HCT116 (cell line): Measurements from ENCODE around the gene CAB39L. TPM values are rescaled to one million over a fixed set of nuclear protein-coding genes. Genes with fewer than 3 reads are reported as not detected.

Experiments used
- ATAC-seq: fragments of 200-7000 bp; cut with Tn5 transposase; 2 replicates; pipeline ENCODE4 v1.9.1; 2020; ENCODE audit warnings: mild to moderate bottlenecking, moderate library complexity
- BruUV-seq: library from RNA; stranded (reverse); fragments of 400-500 nt; replicated peaks from 2 replicates; lab custom pipeline; 2021; lab: Mats Ljungman, UMichigan
- CTCF ChIA-PET: fragments of 300-600 bp; sonication (Branson Sonifier 250); formaldehyde crosslinking; loops from one replicate; lab custom pipeline; 2021; ENCODE audit warnings: antibody characterized with exemption; lab: Charles Lee
- POLR2A ChIA-PET: fragments of 300-600, 350-600 bp; sonication (Branson Sonifier 250); formaldehyde crosslinking; loops from one replicate; lab custom pipeline; 2021; ENCODE audit warnings: antibody characterized with exemption; lab: Charles Lee
- RAD21 ChIA-PET, 2 experiments: fragments of 300-600 bp; sonication (Branson Sonifier 250); formaldehyde crosslinking; loops; one replicate each; lab custom pipeline; 2023; ENCODE audit warnings: low total read pairs in 2 of 2; ENCODE audit not compliant: uncharacterized antibody in 2 of 2, unreplicated experiment in 2 of 2, low non-redundant PET in 1 of 2; lab: Charles Lee
- DNase-seq: peaks from one replicate; pipeline ENCODE4 v3.0.0-alpha.2; 2010; ENCODE audit warnings: low read depth, low spot score
- H2AFZ ChIP-seq: fragments of 200-600 bp; shearing (Covaris generic), sonication (generic); 2 replicates; pipeline ENCODE4 v1.6.1; 2017; ENCODE audit warnings: low read depth, mixed run types, mixed read lengths, antibody characterized with exemption, low read length; ENCODE audit not compliant: poor library complexity, severe bottlenecking
- H3K27ac ChIP-seq: 2 replicates; pipeline ENCODE4 v1.5.1; 2012; ENCODE audit warnings: low read depth, low read length
- H3K27me3 ChIP-seq: fragments of 200-600 bp; sonication (generic); 2 replicates; pipeline ENCODE4 v1.6.1; 2016; ENCODE audit warnings: mixed run types, low read length, mixed read lengths; ENCODE audit not compliant: insufficient read depth
- H3K36me3 ChIP-seq, 2 experiments: fragments of 200-500 bp in 1 of 2; fragments of 200-600 bp in 1 of 2; sonication (Bioruptor generic) in 1 of 2; sonication (generic) in 1 of 2; 2 replicates each; pipeline versions ENCODE4 v1.5.1 to v1.6.1; 2014 to 2016; ENCODE audit warnings: low read length in 2 of 2, inconsistent platforms in 1 of 2, mixed read lengths in 1 of 2, mixed run types in 1 of 2; ENCODE audit not compliant: insufficient read depth in 2 of 2, control insufficient read depth in 1 of 2
- H3K4me1 ChIP-seq, 2 experiments: fragments of 200-600 bp in 1 of 2; sonication (generic) in 1 of 2; 2 replicates each; pipeline versions ENCODE4 v1.5.1 to v1.6.1; 2012 to 2017; ENCODE audit warnings: low read length in 2 of 2, inconsistent platforms in 1 of 2, mild to moderate bottlenecking in 1 of 2, mixed read lengths in 1 of 2, mixed run types in 1 of 2, moderate library complexity in 1 of 2; ENCODE audit not compliant: insufficient read depth in 2 of 2, control insufficient read depth in 1 of 2
- H3K4me2 ChIP-seq: fragments of 200-600 bp; sonication (generic); 2 replicates; pipeline ENCODE4 v1.6.1; 2017; ENCODE audit warnings: mixed run types, low read length, mixed read lengths
- H3K4me3 ChIP-seq, 2 experiments: fragments of 200-600 bp in 1 of 2; sonication (generic) in 1 of 2; replicated peaks in 1 of 2; 2 replicates each; pipeline ENCODE4 v1.5.1; 2011 to 2016; ENCODE audit warnings: low read length in 2 of 2, control low read depth in 1 of 2, low read depth in 1 of 2, mild to moderate bottlenecking in 1 of 2, mixed read lengths in 1 of 2, mixed run types in 1 of 2
- H3K79me2 ChIP-seq: fragments of 200-600 bp; sonication (generic); 2 replicates; pipeline ENCODE4 v1.6.1; 2017; ENCODE audit warnings: mild to moderate bottlenecking, mixed run types, low read length, moderate library complexity, mixed read lengths; ENCODE audit not compliant: insufficient read depth
- H3K9ac ChIP-seq: fragments of 200-600 bp; sonication (generic); 2 replicates; pipeline ENCODE4 v1.6.1; 2016; ENCODE audit warnings: low read length, mixed read lengths
- H3K9me2 ChIP-seq: fragments of 200-600 bp; sonication (generic), shearing (Covaris generic); 2 replicates; pipeline ENCODE4 v1.6.1; 2017; ENCODE audit warnings: mixed run types, mild to moderate bottlenecking, moderate library complexity; ENCODE audit not compliant: insufficient read depth
- H3K9me3 ChIP-seq, 2 experiments: fragments of 200-500 bp in 1 of 2; fragments of 200-600 bp in 1 of 2; sonication (Bioruptor generic) in 1 of 2; sonication (generic) in 1 of 2; 2 replicates each; pipeline ENCODE4 v1.6.1; 2014 to 2017; ENCODE audit warnings: low read length in 2 of 2, mixed read lengths in 2 of 2, inconsistent platforms in 1 of 2, low read depth in 1 of 2, mild to moderate bottlenecking in 1 of 2, mixed run types in 1 of 2, moderate library complexity in 1 of 2; ENCODE audit not compliant: control insufficient read depth in 1 of 2, insufficient read depth in 1 of 2
- H4K20me1 ChIP-seq: fragments of 200-600 bp; sonication (generic), shearing (Covaris generic); 2 replicates; pipeline ENCODE4 v1.6.1; 2017; ENCODE audit warnings: mixed run types, mild to moderate bottlenecking, moderate library complexity; ENCODE audit not compliant: insufficient read depth
- CBX3 ChIP-seq: IDR thresholded peaks from 2 replicates; pipeline ENCODE4 v1.6.1; 2012; ENCODE audit warnings: low read depth
- CEBPB ChIP-seq: IDR thresholded peaks from 2 replicates; pipeline ENCODE4 v1.6.1; 2012; ENCODE audit warnings: low read depth
- EGR1 ChIP-seq: IDR thresholded peaks from 2 replicates; pipeline ENCODE4 v1.6.1; 2012; ENCODE audit warnings: low read depth
- ELF1 ChIP-seq: IDR thresholded peaks from 2 replicates; pipeline ENCODE4 v1.6.1; 2012; ENCODE audit warnings: low read depth, borderline replicate concordance
- EZH2 ChIP-seq: fragments of 200-600 bp; sonication (generic); IDR thresholded peaks from 2 replicates; pipeline ENCODE4 v1.6.1; 2017; ENCODE audit warnings: antibody characterized with exemption, mixed run types
- EZH2phosphoT487 ChIP-seq: fragments of 200-600 bp; IDR thresholded peaks from 2 replicates; pipeline ENCODE4 v1.6.1; 2018; ENCODE audit warnings: antibody characterized with exemption, borderline replicate concordance
- JUND ChIP-seq: IDR thresholded peaks from 2 replicates; pipeline ENCODE4 v1.6.1; 2012
- POLR2A ChIP-seq: IDR thresholded peaks from 2 replicates; pipeline ENCODE4 v1.7.0; 2011; ENCODE audit warnings: borderline replicate concordance; ENCODE audit not compliant: insufficient read depth, insufficient read length; ENCODE audit errors: extremely low read depth
- POLR2AphosphoS5 ChIP-seq: IDR thresholded peaks from 2 replicates; pipeline ENCODE4 v1.6.1; 2011; ENCODE audit warnings: mild to moderate bottlenecking, low read depth, low read length, moderate library complexity
- SP1 ChIP-seq: IDR thresholded peaks from 2 replicates; pipeline ENCODE4 v1.6.1; 2012; ENCODE audit warnings: low read depth
- SRF ChIP-seq: IDR thresholded peaks from 2 replicates; pipeline ENCODE4 v1.6.1; 2012; ENCODE audit warnings: low read depth
- TCF7L2 ChIP-seq: IDR thresholded peaks from 2 replicates; pipeline ENCODE4 v1.7.0; 2011; ENCODE audit warnings: borderline replicate concordance, inconsistent platforms; ENCODE audit not compliant: insufficient read depth, insufficient read length; ENCODE audit errors: extremely low read depth
- YY1 ChIP-seq: IDR thresholded peaks from 2 replicates; pipeline ENCODE4 v1.6.1; 2011; ENCODE audit warnings: low read length, low read depth, moderate library complexity, mild to moderate bottlenecking; ENCODE audit not compliant: insufficient replicate concordance; ENCODE audit errors: extremely low read depth
- ZFX ChIP-seq: fragments of 450-650 bp; IDR thresholded peaks from 2 replicates; pipeline ENCODE4 v1.6.1; 2017
- ZNF274 ChIP-seq: fragments of 200-500 bp; sonication (Bioruptor generic); IDR thresholded peaks from 2 replicates; pipeline ENCODE4 v1.6.1; 2014; ENCODE audit warnings: mild to moderate bottlenecking, low read depth, low read length, inconsistent platforms
- intact Hi-C: fragments of 100-400 bp; cut with micrococcal nuclease; formaldehyde crosslinking; loops from 2 replicates; pipeline ENCODE4 v1.10.0; 2022
- total RNA-seq: library from RNA; stranded (reverse); gene quantifications from one replicate; pipeline ENCODE4 v1.2.1, GENCODE V29; 2021; ENCODE audit not compliant: unreplicated experiment
- TF ChIP-seq, protein P1 (sequence below): IDR thresholded peaks from 2 replicates; pipeline ENCODE4 v1.6.1; 2011; ENCODE audit warnings: mild to moderate bottlenecking, low read length, moderate library complexity; ENCODE audit not compliant: insufficient replicate concordance; ENCODE audit errors: extremely low read depth
- TF ChIP-seq, protein P2 (sequence below): IDR thresholded peaks from 2 replicates; pipeline ENCODE4 v1.6.1; 2012
- TF ChIP-seq, protein P3 (sequence below): IDR thresholded peaks from 2 replicates; pipeline ENCODE4 v1.6.1; 2012; ENCODE audit warnings: low read depth
- TF ChIP-seq, protein P4 (sequence below), 3 experiments: fragments of 200-600 bp in 1 of 3; sonication (generic) in 1 of 3; IDR thresholded peaks in 2 of 3; conservative IDR thresholded peaks in 1 of 3; 2 replicates each; pipeline ENCODE4 v1.5.1; 2012 to 2017; ENCODE audit warnings: low read depth in 2 of 3, low read length in 2 of 3, antibody characterized with exemption in 1 of 3, borderline replicate concordance in 1 of 3, control low read depth in 1 of 3, mild to moderate bottlenecking in 1 of 3, mixed read lengths in 1 of 3, mixed run types in 1 of 3, moderate library complexity in 1 of 3; ENCODE audit not compliant: insufficient read depth in 1 of 3

The CAB39L gene
- total RNA-seq, 1 experiment from 2014 or later, result 6.1 TPM

DNA sequence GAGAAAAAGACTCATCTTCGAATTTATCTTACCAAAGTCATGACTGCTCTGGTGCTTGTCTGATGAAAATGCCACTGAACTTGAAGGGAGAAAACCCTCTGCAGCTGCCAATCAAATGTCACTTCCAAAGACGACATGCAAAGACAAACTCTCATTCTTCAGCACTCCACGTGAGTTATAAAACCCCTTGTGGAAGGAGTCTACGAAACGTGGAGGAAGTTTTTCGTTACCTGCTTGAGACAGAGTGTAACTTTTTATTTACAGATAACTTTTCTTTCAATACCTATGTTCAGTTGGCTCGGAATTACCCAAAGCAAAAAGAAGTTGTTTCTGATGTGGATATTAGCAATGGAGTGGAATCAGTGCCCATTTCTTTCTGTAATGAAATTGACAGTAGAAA, 32.7 kb upstream of the CAB39L start:
- ChIA-PET RAD21 (no interaction called here), CTCF (no interaction called here), POLR2A (no interaction called here)
- H3K4me3 ChIP-seq, result no peak overlapping the region
- TF ChIP-seq EZH2 (no peak), JUND (no peak), POLR2A (no peak), EZH2phosphoT487 (no peak), SP1 (no peak), ZNF274 (no peak), TCF7L2 (no peak), CEBPB (no peak), CBX3 (no peak), EGR1 (no peak), YY1 (no peak), POLR2AphosphoS5 (no peak), ELF1 (no peak), SRF (no peak), ZFX (no peak)
- TF ChIP-seq, protein P1, sequence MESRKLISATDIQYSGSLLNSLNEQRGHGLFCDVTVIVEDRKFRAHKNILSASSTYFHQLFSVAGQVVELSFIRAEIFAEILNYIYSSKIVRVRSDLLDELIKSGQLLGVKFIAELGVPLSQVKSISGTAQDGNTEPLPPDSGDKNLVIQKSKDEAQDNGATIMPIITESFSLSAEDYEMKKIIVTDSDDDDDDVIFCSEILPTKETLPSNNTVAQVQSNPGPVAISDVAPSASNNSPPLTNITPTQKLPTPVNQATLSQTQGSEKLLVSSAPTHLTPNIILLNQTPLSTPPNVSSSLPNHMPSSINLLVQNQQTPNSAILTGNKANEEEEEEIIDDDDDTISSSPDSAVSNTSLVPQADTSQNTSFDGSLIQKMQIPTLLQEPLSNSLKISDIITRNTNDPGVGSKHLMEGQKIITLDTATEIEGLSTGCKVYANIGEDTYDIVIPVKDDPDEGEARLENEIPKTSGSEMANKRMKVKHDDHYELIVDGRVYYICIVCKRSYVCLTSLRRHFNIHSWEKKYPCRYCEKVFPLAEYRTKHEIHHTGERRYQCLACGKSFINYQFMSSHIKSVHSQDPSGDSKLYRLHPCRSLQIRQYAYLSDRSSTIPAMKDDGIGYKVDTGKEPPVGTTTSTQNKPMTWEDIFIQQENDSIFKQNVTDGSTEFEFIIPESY, result no peak
- TF ChIP-seq, protein P2, sequence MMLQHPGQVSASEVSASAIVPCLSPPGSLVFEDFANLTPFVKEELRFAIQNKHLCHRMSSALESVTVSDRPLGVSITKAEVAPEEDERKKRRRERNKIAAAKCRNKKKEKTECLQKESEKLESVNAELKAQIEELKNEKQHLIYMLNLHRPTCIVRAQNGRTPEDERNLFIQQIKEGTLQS, result no peak
- TF ChIP-seq, protein P3, sequence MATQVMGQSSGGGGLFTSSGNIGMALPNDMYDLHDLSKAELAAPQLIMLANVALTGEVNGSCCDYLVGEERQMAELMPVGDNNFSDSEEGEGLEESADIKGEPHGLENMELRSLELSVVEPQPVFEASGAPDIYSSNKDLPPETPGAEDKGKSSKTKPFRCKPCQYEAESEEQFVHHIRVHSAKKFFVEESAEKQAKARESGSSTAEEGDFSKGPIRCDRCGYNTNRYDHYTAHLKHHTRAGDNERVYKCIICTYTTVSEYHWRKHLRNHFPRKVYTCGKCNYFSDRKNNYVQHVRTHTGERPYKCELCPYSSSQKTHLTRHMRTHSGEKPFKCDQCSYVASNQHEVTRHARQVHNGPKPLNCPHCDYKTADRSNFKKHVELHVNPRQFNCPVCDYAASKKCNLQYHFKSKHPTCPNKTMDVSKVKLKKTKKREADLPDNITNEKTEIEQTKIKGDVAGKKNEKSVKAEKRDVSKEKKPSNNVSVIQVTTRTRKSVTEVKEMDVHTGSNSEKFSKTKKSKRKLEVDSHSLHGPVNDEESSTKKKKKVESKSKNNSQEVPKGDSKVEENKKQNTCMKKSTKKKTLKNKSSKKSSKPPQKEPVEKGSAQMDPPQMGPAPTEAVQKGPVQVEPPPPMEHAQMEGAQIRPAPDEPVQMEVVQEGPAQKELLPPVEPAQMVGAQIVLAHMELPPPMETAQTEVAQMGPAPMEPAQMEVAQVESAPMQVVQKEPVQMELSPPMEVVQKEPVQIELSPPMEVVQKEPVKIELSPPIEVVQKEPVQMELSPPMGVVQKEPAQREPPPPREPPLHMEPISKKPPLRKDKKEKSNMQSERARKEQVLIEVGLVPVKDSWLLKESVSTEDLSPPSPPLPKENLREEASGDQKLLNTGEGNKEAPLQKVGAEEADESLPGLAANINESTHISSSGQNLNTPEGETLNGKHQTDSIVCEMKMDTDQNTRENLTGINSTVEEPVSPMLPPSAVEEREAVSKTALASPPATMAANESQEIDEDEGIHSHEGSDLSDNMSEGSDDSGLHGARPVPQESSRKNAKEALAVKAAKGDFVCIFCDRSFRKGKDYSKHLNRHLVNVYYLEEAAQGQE, result no peak
- TF ChIP-seq, protein P4, sequence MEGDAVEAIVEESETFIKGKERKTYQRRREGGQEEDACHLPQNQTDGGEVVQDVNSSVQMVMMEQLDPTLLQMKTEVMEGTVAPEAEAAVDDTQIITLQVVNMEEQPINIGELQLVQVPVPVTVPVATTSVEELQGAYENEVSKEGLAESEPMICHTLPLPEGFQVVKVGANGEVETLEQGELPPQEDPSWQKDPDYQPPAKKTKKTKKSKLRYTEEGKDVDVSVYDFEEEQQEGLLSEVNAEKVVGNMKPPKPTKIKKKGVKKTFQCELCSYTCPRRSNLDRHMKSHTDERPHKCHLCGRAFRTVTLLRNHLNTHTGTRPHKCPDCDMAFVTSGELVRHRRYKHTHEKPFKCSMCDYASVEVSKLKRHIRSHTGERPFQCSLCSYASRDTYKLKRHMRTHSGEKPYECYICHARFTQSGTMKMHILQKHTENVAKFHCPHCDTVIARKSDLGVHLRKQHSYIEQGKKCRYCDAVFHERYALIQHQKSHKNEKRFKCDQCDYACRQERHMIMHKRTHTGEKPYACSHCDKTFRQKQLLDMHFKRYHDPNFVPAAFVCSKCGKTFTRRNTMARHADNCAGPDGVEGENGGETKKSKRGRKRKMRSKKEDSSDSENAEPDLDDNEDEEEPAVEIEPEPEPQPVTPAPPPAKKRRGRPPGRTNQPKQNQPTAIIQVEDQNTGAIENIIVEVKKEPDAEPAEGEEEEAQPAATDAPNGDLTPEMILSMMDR (IDR thresholded peaks at IDR 0.05 in 2 of 3, conservative IDR thresholded peaks at IDR 0.05 in 1 of 3; ENCODE audit: borderline replicate concordance in 1 of 3, insufficient read depth in 1 of 3, low read depth in 2 of 3, low read length in 2 of 3), result no peak
- DNase-seq (no peak), ATAC-seq (no peak)
- no peaks in the 10 kb centered on the region for H4K20me1 ChIP-seq
- no peaks in the 10 kb centered on the region for H3K36me3 ChIP-seq
- H3K27ac ChIP-seq, result no peak overlapping the region
- H3K9me2 ChIP-seq, result no peaks in the 10 kb centered on the region
- no peak overlapping the region for H2AFZ ChIP-seq
- H3K4me1 ChIP-seq, result no peaks in the 10 kb centered on the region
- H3K4me2 ChIP-seq, result no peak overlapping the region
- H3K9me3 ChIP-seq, result no peaks in the 10 kb centered on the region
- no TSS peak for BruUV-seq
- no peak overlapping the region for H3K9ac ChIP-seq
- intact Hi-C loops, result no loop called here
- no peaks in the 10 kb centered on the region for H3K27me3 ChIP-seq
- no peaks in the 10 kb centered on the region for H3K79me2 ChIP-seq
